ENCODE measurements around the gene AFMID. TPM values are rescaled to one million over a fixed set of nuclear protein-coding genes. Genes with fewer than 3 reads are reported as not detected.
A peak's percentile ranks its signal among the peaks of the same experiment; 100 is the strongest.

The AFMID gene
- total and polyA plus RNA-seq, 2 of the 13 experiments (the other 11 are each of a cell fraction or from before 2014, with no cell fraction given), result 249 to 270 TPM

DNA sequence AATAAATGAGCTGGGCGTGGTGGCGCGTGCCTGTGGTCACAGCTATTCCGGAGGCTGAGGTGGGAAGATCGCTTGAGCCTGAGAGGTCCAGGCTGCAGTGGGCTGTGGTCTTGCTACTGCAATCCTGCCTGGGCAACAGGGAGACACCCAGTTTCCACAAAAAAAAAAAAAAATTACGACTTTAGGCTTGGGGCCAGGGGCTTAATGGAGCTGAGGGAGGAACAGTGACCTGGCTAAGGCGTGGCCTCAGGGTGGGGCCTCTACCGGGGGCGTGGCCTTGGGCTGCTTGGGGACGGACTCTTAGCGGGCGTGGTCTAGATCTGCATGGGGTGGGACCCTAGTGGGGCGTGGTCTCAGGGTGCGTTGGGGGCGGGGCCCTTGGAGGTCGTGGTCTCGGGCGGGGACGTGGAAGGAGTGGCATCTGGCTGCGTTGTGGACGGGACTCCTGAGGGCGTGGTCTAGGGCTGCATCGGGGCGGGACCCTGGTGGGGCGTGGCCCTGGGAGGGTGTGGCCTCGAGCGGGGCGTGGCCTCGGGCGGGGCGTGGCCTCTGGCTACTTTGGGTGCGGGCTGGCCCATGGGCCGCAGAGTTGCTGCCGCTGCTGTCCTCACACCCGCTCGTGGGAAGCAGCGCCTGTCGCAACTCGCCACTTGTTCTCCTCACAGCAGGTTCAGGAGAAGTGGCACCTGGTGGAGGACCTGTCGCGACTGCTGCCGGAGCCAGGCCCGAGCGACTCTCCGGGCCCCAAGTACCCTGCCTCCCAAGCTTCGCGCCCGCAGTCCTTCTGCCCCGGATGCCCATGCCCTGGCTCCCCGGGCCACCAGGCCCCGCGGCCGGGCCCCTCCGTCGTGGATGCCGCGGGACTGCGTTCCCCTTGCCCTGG, 46.8 kb upstream of the AFMID start (continued):
- TF ChIP-seq WIZ (CRISPR knock-in tag; IDR thresholded peaks at IDR 0.05), result no peak
- TF ChIP-seq ZNF335 (CRISPR knock-in tag; IDR thresholded peaks at IDR 0.05), result peak; percentile 14; the same call in 1 of the 2 replicates
- TF ChIP-seq DNMT3B (CRISPR knock-in tag; conservative IDR thresholded peaks at IDR 0.05), result no peak
- TF ChIP-seq, protein P1, sequence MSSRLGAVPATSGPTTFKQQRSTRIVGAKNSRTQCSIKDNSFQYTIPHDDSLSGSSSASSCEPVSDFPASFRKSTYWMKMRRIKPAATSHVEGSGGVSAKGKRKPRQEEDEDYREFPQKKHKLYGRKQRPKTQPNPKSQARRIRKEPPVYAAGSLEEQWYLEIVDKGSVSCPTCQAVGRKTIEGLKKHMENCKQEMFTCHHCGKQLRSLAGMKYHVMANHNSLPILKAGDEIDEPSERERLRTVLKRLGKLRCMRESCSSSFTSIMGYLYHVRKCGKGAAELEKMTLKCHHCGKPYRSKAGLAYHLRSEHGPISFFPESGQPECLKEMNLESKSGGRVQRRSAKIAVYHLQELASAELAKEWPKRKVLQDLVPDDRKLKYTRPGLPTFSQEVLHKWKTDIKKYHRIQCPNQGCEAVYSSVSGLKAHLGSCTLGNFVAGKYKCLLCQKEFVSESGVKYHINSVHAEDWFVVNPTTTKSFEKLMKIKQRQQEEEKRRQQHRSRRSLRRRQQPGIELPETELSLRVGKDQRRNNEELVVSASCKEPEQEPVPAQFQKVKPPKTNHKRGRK (CRISPR knock-in tag; IDR thresholded peaks at IDR 0.05), result no peak
- TF ChIP-seq, protein P2, sequence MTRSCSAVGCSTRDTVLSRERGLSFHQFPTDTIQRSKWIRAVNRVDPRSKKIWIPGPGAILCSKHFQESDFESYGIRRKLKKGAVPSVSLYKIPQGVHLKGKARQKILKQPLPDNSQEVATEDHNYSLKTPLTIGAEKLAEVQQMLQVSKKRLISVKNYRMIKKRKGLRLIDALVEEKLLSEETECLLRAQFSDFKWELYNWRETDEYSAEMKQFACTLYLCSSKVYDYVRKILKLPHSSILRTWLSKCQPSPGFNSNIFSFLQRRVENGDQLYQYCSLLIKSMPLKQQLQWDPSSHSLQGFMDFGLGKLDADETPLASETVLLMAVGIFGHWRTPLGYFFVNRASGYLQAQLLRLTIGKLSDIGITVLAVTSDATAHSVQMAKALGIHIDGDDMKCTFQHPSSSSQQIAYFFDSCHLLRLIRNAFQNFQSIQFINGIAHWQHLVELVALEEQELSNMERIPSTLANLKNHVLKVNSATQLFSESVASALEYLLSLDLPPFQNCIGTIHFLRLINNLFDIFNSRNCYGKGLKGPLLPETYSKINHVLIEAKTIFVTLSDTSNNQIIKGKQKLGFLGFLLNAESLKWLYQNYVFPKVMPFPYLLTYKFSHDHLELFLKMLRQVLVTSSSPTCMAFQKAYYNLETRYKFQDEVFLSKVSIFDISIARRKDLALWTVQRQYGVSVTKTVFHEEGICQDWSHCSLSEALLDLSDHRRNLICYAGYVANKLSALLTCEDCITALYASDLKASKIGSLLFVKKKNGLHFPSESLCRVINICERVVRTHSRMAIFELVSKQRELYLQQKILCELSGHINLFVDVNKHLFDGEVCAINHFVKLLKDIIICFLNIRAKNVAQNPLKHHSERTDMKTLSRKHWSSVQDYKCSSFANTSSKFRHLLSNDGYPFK (CRISPR knock-in tag; IDR thresholded peaks at IDR 0.05; ENCODE audit: borderline replicate concordance), result no peak; the same call in 1 of the 2 replicates
- TF ChIP-seq, protein P3, sequence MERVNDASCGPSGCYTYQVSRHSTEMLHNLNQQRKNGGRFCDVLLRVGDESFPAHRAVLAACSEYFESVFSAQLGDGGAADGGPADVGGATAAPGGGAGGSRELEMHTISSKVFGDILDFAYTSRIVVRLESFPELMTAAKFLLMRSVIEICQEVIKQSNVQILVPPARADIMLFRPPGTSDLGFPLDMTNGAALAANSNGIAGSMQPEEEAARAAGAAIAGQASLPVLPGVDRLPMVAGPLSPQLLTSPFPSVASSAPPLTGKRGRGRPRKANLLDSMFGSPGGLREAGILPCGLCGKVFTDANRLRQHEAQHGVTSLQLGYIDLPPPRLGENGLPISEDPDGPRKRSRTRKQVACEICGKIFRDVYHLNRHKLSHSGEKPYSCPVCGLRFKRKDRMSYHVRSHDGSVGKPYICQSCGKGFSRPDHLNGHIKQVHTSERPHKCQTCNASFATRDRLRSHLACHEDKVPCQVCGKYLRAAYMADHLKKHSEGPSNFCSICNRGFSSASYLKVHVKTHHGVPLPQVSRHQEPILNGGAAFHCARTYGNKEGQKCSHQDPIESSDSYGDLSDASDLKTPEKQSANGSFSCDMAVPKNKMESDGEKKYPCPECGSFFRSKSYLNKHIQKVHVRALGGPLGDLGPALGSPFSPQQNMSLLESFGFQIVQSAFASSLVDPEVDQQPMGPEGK (CRISPR knock-in tag; IDR thresholded peaks at IDR 0.05), result no peak
- TF ChIP-seq ZNF432 (CRISPR knock-in tag; IDR thresholded peaks at IDR 0.05; ENCODE audit: borderline replicate concordance), result no peak
- no peak for TF ChIP-seq STAG1 (CRISPR knock-in tag; IDR thresholded peaks at IDR 0.05)
- TF ChIP-seq, protein P4, sequence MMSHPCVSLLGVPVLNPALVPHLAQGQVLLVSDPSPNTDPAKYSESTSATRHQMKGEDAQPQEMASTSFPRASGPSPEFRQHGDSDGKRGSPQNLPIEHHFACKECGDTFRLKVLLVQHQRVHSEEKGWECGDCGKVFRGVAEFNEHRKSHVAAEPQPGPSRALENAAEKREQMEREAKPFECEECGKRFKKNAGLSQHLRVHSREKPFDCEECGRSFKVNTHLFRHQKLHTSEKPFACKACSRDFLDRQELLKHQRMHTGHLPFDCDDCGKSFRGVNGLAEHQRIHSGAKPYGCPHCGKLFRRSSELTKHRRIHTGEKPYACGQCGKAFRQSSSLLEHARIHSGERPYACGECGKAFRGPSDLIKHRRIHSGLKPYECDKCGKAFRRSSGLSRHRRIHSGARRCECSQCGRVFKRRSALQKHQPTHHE (CRISPR knock-in tag; IDR thresholded peaks at IDR 0.05; ENCODE audit: borderline replicate concordance), result peak; percentile 82; the same call in 1 of the 2 replicates
- TF ChIP-seq ZNF160 (CRISPR knock-in tag; IDR thresholded peaks at IDR 0.05), result no peak
- no peak for TF ChIP-seq ZNF652 (CRISPR knock-in tag; IDR thresholded peaks at IDR 0.05; ENCODE audit: borderline replicate concordance, low read depth)
- TF ChIP-seq MAFK (conservative IDR thresholded peaks at IDR 0.05 in 1 of 2, IDR thresholded peaks at IDR 0.05 in 1 of 2; ENCODE audit: low read length in 2 of 2), result no peak
- TF ChIP-seq JUND (CRISPR knock-in tag; IDR thresholded peaks at IDR 0.05), result no peak
- TF ChIP-seq ZNF552 (CRISPR knock-in tag; IDR thresholded peaks at IDR 0.05; ENCODE audit: borderline replicate concordance), result no peak
- 0 out of 2 replicates have a peak, but pooled peaks have one; percentile 40 for TF ChIP-seq ZMYM4 (CRISPR knock-in tag; IDR thresholded peaks at IDR 0.05)
- TF ChIP-seq, protein P5, sequence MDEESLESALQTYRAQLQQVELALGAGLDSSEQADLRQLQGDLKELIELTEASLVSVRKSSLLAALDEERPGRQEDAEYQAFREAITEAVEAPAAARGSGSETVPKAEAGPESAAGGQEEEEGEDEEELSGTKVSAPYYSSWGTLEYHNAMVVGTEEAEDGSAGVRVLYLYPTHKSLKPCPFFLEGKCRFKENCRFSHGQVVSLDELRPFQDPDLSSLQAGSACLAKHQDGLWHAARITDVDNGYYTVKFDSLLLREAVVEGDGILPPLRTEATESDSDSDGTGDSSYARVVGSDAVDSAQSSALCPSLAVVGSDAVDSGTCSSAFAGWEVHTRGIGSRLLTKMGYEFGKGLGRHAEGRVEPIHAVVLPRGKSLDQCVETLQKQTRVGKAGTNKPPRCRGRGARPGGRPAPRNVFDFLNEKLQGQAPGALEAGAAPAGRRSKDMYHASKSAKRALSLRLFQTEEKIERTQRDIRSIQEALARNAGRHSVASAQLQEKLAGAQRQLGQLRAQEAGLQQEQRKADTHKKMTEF (CRISPR knock-in tag; IDR thresholded peaks at IDR 0.05), result no peak; the same call in 1 of the 2 replicates
- TF ChIP-seq RFX5 (IDR thresholded peaks at IDR 0.05; ENCODE audit: low read depth, low read length), result no peak

Measured in HepG2 (cell line).